Measurements from ENCODE around the gene ABCC11. TPM values are rescaled to one million over a fixed set of nuclear protein-coding genes. Genes with fewer than 3 reads are reported as not detected.

The ABCC11 gene
- total RNA-seq (under 1 TPM in 1 of 2 experiments, not detected in 1; 0.26 TPM), polyA plus RNA-seq (under 1 TPM in 1 of 3 donors, not detected in 2; 0.05 TPM), total RNA-seq (0 to 0.32 (median 0.19) reads per million in 6 experiments)

GRCh38 chr16:48247311-48247710, at the start of gene ABCC11:
Gene ABCC11 (minus strand): TSS chr16:48247539. CDS start chr16:48231921, 15,618 bp downstream.
- ATAC-seq (no peak), DNase-seq (peak in 1 of 10 donors; percentile 5)
- Mint-ChIP-seq H3K36me3 (peaks cover 0 to 17% (median 0%) of the 10 kb centered on the region in 3 donors), H3K27ac (peak within 1 kb of the TSS in 8 of 10 donors; percentile 32 to 83 (median 52)), H3K4me3 (peak within 1 kb of the TSS in 9 of 10 donors; percentile 61 to 97 (median 92)), H3K4me1 (peaks cover 25 to 71% (median 57%) of the 10 kb centered on the region in 4 donors), H3K27me3 (no peaks in the 10 kb centered on the region), H3K9me3 (no peaks in the 10 kb centered on the region)
- POLR2A ChIA-PET = interaction anchor here (0.6 kb wide), 1 partner anchor 1259 kb away, joined by 5 read pairs; no protein-coding TSS in a partner anchor

DNA sequence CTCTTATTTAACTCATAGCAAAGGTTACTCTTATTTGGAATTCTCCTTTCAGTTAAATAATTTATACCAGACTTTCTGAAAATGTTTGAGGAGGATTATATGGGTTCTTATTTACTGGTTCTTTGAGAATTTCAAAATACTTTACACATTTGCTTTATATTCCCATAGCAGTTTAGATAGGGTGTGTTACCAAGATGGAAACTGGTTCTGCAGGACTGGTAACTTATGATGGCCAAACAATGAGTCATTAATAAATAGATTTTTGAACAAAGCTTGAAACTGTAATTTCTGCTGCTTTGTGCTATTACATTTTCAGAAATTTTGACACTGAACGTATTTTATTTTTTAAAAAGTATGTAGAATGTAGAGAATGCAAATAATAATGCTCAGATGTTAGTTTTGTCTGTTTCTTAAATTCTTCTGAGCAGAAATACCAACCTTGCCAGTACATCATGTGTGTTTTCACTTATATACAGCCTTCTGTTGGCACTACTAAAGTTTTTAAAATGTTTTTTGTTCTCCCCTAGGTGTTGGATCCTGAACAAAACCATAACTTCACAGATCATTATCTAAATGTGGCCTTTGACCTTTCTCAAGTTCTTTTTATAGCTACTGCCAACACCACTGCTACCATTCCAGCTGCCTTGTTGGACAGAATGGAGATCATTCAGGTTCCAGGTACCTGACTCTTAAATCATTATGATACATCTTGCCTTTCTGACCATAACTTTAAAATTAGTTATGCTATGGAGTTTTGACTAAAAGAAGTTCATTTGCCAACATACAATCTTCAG, 48.3 kb upstream of the ABCC11 start:
- peaks cover 1 to 5% (median 4%) of the 10 kb centered on the region in 4 donors for H3K4me1 Mint-ChIP-seq
- no peaks in the 10 kb centered on the region for H3K9me3 Mint-ChIP-seq
- H3K4me3 Mint-ChIP-seq = no peak overlapping the region
- H3K27me3 Mint-ChIP-seq = no peaks in the 10 kb centered on the region
- DNase-seq (no peak), ATAC-seq (no peak)
- H3K36me3 Mint-ChIP-seq = peaks cover 4 to 90% (median 30%) of the 10 kb centered on the region in 3 donors
- POLR2A ChIA-PET = no interaction called here
- peak overlapping the region in 1 of 10 donors; percentile 53 for H3K27ac Mint-ChIP-seq

GRCh38 chr16:48294724-48295123, 47.4 kb upstream of the ABCC11 start:
- H3K27ac Mint-ChIP-seq = no peak overlapping the region
- peaks cover 4 to 90% (median 26%) of the 10 kb centered on the region in 3 donors for H3K36me3 Mint-ChIP-seq
- peaks cover 2 to 9% (median 5%) of the 10 kb centered on the region in 4 donors for H3K4me1 Mint-ChIP-seq
- no peaks in the 10 kb centered on the region for H3K9me3 Mint-ChIP-seq
- H3K27me3 Mint-ChIP-seq = no peaks in the 10 kb centered on the region
- no peak for DNase-seq
- POLR2A ChIA-PET = interaction anchor here (0.6 kb wide), 1 partner anchor 59 kb away, joined by 3 read pairs; no protein-coding TSS in a partner anchor
- H3K4me3 Mint-ChIP-seq = no peak overlapping the region
- ATAC-seq = no peak

GRCh38 chr16:48292452-48292851, 45.1 kb upstream of the ABCC11 start:
- H3K27ac Mint-ChIP-seq = peak overlapping the region in 2 of 10 donors; percentile 38 to 58
- DNase-seq (no peak), ATAC-seq (no peak)
- H3K27me3 Mint-ChIP-seq = no peaks in the 10 kb centered on the region
- POLR2A ChIA-PET = no interaction called here
- peaks cover 2 to 14% (median 7%) of the 10 kb centered on the region in 4 donors for H3K4me1 Mint-ChIP-seq
- no peak overlapping the region for H3K4me3 Mint-ChIP-seq
- H3K36me3 Mint-ChIP-seq = peaks cover 10 to 89% (median 33%) of the 10 kb centered on the region in 3 donors
- H3K9me3 Mint-ChIP-seq = peaks cover 0 to 6% (median 0%) of the 10 kb centered on the region in 9 donors

DNA sequence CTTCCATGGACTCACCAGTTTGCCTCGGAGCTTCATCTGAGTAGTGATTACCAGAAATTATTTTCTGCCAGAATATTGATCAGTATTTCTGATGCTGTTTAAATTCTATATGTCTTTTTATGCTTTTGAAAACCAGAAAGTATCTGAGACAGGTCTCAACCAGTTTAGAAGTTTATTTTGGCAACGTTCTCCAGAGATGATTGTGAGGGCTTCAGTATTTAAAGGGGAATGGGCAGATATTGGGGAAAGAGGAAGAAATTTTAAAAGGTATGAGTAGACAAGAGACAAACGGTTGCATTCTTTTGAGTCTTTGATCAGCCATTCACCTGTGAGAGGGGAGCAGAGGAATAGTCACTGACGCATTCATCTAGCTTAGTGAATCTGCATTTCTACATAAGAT, 44.4 kb upstream of the ABCC11 start:
- Mint-ChIP-seq H3K4me3 (no peak overlapping the region), H3K4me1 (peaks cover 2 to 14% (median 7%) of the 10 kb centered on the region in 4 donors), H3K9me3 (peaks cover 0 to 8% (median 3%) of the 10 kb centered on the region in 9 donors), H3K36me3 (peaks cover 14 to 89% (median 40%) of the 10 kb centered on the region in 3 donors), H3K27me3 (no peaks in the 10 kb centered on the region), H3K27ac (peak overlapping the region in 2 of 10 donors; percentile 5 to 46)
- DNase-seq (no peak), ATAC-seq (no peak)
- POLR2A ChIA-PET = no interaction called here

GRCh38 chr16:48291303-48291702, 44.0 kb upstream of the ABCC11 start:
- Mint-ChIP-seq H3K36me3 (peaks cover 15 to 89% (median 44%) of the 10 kb centered on the region in 3 donors), H3K27me3 (no peaks in the 10 kb centered on the region), H3K9me3 (peaks cover 0 to 13% (median 6%) of the 10 kb centered on the region in 9 donors), H3K4me1 (peaks cover 2 to 14% (median 7%) of the 10 kb centered on the region in 4 donors), H3K4me3 (no peak overlapping the region), H3K27ac (peak overlapping the region in 3 of 10 donors; percentile 4 to 58 (median 46))
- POLR2A ChIA-PET = no interaction called here
- no peak for ATAC-seq
- no peak for DNase-seq

DNA sequence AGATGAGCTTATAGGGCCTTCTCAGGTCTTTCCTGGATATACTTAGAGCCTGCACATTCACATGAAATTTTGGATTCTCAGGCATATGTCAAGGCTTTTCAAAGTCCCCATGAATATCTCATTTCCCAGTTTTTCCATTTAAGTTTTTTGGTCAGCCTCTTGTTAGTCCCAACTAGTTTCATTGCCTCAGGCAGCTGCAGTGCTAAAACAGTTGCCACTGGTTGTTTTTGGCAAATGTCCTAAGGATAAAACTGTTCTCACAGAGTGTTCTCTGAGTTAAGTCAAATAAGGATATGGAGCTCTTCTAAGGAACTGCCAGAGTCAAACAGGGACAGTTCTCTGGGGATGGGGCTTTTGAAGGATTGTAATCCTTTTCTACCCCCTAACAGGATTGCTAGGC, 39.9 kb upstream of the ABCC11 start:
- DNase-seq = no peak
- POLR2A ChIA-PET = no interaction called here
- Mint-ChIP-seq H3K9me3 (peaks cover 0 to 20% (median 10%) of the 10 kb centered on the region in 9 donors), H3K27me3 (no peaks in the 10 kb centered on the region), H3K36me3 (peaks cover 31 to 91% (median 66%) of the 10 kb centered on the region in 3 donors), H3K4me3 (no peak overlapping the region), H3K27ac (no peak overlapping the region), H3K4me1 (peaks cover 14 to 32% (median 26%) of the 10 kb centered on the region in 4 donors)
- ATAC-seq = no peak

- Mint-ChIP-seq H3K4me1 (peaks cover 12 to 23% (median 21%) of the 10 kb centered on the region in 4 donors), H3K9me3 (peaks cover 0 to 20% (median 10%) of the 10 kb centered on the region in 9 donors), H3K27me3 (no peaks in the 10 kb centered on the region), H3K27ac (peak overlapping the region in 4 of 10 donors; percentile 9 to 66 (median 62)), H3K4me3 (peak overlapping the region in 3 of 10 donors; percentile 12 to 40 (median 38)), H3K36me3 (peaks cover 31 to 75% (median 64%) of the 10 kb centered on the region in 3 donors)
- no peak for ATAC-seq
- POLR2A ChIA-PET = no interaction called here
- peak in 1 of 10 donors; percentile 13 for DNase-seq
These were observed 37.6 kb upstream of the ABCC11 start for GRCh38 chr16:48284772-48285409.

DNA sequence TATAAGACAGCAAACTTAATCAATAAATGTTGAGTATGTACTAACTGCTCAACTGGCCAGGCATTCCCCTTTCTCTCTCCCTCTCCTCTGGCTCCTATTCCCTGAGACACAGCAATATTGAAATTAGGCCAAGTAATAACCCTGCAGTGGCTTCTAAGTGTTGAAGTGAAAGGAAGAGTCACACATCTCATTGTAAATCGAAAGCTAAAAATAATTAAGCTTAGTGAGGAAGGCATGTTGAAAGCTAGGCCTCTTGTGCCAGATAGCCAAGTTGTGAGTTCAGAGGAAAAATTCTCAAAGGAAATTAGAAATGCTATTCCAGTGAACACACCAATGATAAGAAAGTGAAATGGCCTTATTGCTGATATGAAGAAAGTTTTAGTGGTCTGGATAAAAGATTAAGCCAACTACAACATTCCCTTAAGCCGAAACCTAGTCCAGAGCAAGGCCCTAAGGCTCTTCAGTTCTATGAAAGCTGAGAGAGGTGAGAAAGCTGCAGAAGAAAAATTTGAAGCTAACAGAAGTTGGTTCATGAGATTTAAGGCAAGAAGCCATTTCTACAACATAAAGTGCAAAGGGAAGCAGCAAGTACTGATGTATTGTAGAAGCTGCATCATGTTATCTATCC, 35.4 kb upstream of the ABCC11 start:
- DNase-seq (no peak), ATAC-seq (no peak)
- peaks cover 0 to 17% (median 10%) of the 10 kb centered on the region in 9 donors for H3K9me3 Mint-ChIP-seq
- H3K4me3 Mint-ChIP-seq = no peak overlapping the region
- POLR2A ChIA-PET = no interaction called here
- peaks cover 13 to 30% (median 29%) of the 10 kb centered on the region in 4 donors for H3K4me1 Mint-ChIP-seq
- peaks cover 37 to 79% (median 62%) of the 10 kb centered on the region in 3 donors for H3K36me3 Mint-ChIP-seq
- peak overlapping the region in 5 of 10 donors; percentile 10 to 71 (median 16) for H3K27ac Mint-ChIP-seq
- H3K27me3 Mint-ChIP-seq = no peaks in the 10 kb centered on the region

DNA sequence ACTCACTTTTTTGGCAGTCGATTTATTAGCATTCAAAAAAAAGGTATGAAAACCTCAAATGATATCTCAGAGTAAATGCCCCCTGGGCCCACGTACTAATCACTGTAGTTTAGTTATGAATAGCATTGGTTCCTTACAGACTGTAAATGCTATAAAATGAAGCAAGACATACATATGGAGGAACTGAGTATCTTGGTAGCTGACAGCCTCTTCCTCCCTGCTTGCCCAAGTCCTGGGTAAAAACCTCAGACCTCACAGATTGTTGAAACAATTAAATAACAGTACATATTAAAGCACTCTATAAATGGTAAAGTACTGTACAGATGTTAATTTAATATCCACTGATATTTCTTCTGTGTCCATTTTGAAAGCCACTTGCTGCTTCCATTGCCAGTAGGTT, 33.2 kb upstream of the ABCC11 start:
- POLR2A ChIA-PET = no interaction called here
- peak overlapping the region in 4 of 10 donors; percentile 13 to 51 (median 34) for H3K27ac Mint-ChIP-seq
- H3K9me3 Mint-ChIP-seq = peaks cover 0 to 4% (median 0%) of the 10 kb centered on the region in 9 donors
- peaks cover 29 to 79% (median 47%) of the 10 kb centered on the region in 3 donors for H3K36me3 Mint-ChIP-seq
- ATAC-seq = no peak
- no peaks in the 10 kb centered on the region for H3K27me3 Mint-ChIP-seq
- no peak overlapping the region for H3K4me3 Mint-ChIP-seq
- H3K4me1 Mint-ChIP-seq = peaks cover 14 to 40% (median 34%) of the 10 kb centered on the region in 4 donors
- DNase-seq = no peak

DNA sequence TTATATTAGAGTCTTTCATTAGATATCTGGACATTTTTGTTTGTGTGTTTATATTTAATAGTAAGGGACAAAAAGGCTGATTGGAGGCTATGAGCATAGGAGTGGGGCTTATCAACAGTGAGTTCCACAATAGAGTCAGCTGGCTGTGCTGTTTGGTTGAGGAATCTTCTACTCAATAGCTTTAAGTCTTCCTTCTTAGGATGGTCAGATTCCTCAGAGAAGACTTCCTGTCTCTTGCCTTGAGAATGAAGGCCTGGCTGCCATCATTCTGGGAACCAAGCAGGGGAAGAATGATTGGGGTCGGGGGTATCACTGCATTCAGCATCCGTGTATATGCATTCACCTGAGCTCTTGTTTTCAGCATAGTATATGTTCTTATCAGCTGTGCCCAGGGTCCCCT, 31.9 kb upstream of the ABCC11 start:
- H3K36me3 Mint-ChIP-seq = peaks cover 18 to 80% (median 35%) of the 10 kb centered on the region in 3 donors
- ATAC-seq (no peak), DNase-seq (no peak)
- no peak overlapping the region for H3K4me3 Mint-ChIP-seq
- peak overlapping the region in 2 of 10 donors; percentile 44 to 88 for H3K27ac Mint-ChIP-seq
- no peaks in the 10 kb centered on the region for H3K27me3 Mint-ChIP-seq
- H3K4me1 Mint-ChIP-seq = peaks cover 10 to 31% (median 24%) of the 10 kb centered on the region in 4 donors
- POLR2A ChIA-PET = no interaction called here
- no peaks in the 10 kb centered on the region for H3K9me3 Mint-ChIP-seq

DNA sequence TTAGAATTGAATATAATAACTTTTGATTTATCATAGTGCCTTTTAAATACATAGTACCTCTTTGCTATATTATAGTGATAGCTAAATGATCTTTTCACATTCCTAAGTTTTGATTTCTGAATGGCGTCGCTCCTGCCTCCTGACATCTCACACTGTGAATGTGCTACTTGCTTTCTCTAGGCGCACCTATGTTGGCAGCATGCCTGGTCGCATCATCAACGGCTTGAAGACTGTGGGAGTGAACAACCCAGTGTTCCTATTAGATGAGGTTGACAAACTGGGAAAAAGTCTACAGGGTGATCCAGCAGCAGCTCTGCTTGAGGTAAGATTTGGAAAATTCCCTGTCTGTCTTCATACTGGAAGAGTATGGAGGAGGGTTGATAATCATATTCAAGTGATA, 29.8 kb upstream of the ABCC11 start:
- DNase-seq (no peak), ATAC-seq (no peak)
- H3K27me3 Mint-ChIP-seq = no peaks in the 10 kb centered on the region
- no peaks in the 10 kb centered on the region for H3K9me3 Mint-ChIP-seq
- H3K4me3 Mint-ChIP-seq = no peak overlapping the region
- peak overlapping the region in 4 of 10 donors; percentile 1 to 41 (median 18) for H3K27ac Mint-ChIP-seq
- H3K36me3 Mint-ChIP-seq = peaks cover 13 to 78% (median 17%) of the 10 kb centered on the region in 3 donors
- POLR2A ChIA-PET = interaction anchor here (0.6 kb wide), 1 partner anchor 111 kb away, joined by 3 read pairs; no protein-coding TSS in a partner anchor
- peaks cover 8 to 24% (median 15%) of the 10 kb centered on the region in 4 donors for H3K4me1 Mint-ChIP-seq
